CD4-positive, alpha-beta T cell treated with Interleukin-1 beta for 1 hour (primary cell): ENCODE measurements around the gene CPED1.
"Not testable (repeated sequence)": the region's sequence is repeated elsewhere in the genome, so short reads cannot be mapped to it uniquely, and the experiment has no call there.

Experiments used
- DNase-seq, 2 donors: peaks; one replicate each; pipeline ENCODE4 v3.0.0-alpha.2; 2020 to 2022

The CPED1 gene

DNA sequence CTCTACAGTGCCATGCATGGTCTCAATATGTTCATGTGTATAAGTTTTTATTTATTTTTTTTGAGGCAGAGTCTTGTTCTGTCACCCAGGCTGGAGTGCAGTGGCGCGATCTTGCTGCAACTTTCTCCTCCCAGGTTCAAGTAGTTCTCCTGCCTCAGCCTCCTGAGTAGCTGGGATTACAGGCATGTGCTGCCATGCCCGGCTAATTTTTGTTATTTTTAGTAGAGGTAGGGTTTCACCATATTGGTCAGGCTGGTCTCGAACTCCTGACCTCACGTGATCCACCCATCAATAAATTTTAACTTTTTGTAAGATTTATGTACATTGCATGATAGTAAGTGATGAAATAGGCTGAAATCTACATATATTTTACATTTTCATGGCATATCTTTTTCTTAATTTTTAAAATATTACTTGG, 86.9 kb downstream of the CPED1 start:
- DNase-seq, result not testable (repeated sequence)

DNA sequence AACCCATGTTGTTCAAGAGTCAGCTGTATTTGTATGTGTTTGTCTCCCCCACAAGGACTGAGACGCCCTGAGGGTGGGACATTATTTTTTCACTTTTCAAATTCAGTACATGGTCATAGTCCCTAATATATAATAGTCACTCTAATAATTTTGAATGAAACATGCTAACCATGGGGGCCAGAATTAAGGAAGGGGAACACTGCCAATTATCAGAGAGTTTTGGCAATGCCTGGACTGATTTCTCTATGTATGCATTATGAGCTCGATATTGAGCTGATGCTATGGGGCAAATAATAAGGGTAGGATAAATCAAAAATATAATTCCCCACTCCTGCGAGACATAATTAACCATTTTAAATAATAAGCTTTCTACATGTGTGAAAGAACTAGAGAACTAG, 87.4 kb downstream of the CPED1 start:
- DNase-seq, result no peak

DNA sequence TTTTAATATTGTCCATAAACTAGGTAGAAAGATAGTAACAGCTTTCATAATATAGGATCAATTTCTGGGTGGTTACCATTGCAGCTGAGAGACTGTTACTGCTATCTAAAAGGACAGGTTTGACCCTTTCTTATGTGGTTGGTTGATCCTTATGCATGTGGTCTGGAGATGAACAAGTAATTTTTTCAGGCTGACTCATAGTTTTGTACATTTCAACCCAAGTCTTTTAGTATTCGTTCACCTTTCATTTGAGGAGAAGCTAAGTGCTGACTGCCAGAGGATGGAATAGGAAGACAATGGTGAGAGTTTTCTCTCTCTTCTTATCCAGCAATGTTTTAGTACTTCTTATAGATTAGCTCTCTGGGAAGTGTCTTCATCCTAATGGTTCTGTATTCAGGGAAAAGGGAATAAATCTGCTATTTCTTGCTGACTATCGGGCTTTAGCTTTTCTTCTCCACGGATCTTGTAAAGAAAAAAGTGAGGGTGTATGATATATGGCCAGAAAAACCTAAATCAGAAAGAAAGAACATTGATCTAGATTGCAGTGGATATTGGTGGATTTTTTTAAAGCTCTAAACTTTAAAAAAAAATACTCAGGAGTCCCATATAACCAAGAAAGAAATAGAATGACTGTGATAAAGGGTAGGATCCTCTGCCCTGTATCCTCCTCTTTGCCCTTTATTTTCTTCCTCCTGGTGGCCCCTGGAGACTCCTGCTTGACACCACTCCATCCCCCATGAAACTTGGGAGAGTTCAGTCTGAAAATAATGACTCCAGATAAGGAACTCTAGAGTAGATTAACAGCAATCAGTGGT, 88.0 kb downstream of the CPED1 start:
- DNase-seq, result no peak

DNA sequence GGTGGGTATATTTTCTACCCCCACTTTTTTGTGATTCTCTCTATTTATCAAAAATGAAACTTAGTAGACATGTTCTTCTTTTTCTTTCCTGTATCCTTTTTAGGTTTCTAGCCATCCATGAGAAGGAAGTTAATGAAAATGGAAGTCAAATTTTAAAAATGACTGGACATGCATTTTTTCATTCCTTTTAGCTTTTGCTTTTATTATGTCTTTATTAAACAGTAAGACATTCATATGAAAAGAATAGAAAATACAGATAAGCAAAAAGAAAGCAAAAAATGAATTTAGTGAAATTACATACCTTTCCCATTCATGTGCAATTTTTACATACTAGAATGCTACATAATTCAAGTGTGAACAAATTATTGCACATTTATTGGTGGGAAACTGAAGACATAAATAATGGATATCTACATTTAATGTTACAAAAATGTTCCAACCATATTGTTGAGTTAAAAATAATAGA, 88.7 kb downstream of the CPED1 start:
- DNase-seq, result no peak

DNA sequence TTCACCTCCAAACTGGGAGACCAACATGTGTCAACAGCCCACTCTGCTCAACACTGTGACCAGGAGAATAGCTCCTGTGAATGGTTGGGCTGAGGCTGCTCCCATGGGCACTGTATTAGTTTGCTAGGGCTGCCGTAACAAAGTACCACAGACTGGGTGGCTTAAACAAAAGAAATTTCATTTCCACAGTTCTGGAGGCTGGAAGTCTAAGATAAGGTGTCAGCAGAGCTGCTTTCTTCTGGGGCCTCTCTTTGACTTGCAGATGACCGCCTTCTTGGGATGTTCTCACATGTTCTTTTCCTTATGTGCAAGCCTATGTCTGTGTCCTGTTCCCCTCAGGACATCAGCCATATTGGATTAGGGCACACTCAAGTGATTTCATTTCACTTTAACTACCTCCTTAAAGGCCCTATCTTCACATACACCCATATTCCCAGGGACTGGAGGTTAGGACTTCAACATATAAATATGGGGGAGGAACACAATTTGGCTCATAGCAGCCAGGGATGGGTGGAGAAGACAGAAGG, 90.3 kb downstream of the CPED1 start:
- no peak for DNase-seq

DNA sequence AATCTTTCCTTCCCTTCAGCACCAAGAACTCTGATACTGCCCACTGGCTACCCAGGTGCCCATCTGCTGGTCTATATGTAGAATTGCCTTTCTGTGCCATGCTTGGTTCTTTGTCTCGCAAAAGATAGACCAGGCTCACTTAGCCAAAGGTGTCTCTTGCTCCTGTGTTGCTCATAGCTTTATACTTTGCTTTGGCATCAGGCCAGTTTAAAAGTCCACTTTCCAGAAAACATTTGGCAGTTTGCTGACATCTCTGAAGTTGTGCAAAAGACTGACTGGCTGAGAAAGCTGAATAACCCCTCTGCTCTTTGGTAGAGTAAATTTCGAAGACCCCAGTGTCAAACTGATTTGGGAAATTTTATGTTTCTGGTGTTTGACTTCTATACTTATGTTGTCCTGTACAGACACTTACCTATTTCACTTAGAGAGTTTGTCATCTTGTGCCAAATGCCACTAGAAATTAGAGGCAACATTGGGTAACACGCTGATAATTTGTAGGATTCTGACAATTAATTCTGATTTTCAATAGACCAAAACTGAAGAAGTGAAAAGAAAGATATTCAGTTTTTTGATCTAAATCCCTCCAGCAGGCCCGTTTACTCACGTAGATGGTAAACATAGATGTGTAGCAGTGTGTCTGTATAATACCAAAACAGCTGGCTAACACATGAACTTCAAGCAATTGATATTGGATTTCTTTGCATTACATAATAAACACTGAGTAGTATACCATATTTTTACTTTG, 91.1 kb downstream of the CPED1 start:
- DNase-seq, result no peak

DNA sequence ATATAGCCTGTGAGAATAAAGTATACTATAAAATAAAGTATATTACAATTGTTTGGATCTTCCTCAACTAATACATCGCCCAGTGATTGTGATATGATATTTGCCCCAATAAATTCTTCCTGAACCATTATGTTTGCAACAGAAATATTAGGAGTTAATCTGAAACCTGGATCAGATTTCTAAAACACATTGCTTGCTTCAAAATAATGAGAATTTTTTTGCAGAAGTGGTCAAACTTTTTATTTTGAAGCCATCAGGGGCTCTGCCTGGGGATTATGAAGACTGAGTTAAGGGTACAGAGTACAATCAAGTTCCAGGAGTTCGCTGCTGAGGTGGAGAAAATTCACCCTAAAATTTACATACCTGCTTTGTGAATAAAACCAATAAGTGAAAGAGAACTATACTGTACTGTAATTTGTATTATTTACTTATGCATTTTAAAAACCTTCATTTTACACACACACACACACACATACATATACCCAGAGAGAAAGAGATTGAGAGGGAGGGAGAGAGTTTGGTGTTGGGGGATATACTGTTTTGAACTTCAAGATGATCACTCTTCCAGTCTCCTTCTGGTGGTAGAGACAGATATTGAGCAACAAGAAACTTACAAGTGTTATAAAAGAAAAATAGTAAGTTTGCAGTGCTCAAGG, 91.9 kb downstream of the CPED1 start:
- no peak for DNase-seq

DNA sequence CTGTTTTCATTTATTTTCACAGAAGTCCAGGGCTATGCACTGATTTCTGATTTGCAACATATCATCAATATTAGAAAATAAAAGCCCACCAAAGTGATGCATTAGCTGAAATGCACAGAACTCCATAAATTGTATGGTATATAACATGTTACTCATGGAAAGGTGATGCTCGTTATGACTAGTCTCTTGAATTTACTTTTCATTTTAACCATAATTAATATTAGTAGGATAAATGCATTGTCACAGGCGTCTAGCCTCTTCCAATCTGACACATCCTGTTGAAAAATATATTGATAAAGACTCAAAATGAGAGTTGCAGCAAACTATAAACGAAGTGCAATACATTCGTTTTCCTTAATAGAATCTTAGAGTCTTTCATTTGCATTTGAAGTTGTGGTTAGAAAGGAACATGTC, 92.4 kb downstream of the CPED1 start:
- no peak for DNase-seq

DNA sequence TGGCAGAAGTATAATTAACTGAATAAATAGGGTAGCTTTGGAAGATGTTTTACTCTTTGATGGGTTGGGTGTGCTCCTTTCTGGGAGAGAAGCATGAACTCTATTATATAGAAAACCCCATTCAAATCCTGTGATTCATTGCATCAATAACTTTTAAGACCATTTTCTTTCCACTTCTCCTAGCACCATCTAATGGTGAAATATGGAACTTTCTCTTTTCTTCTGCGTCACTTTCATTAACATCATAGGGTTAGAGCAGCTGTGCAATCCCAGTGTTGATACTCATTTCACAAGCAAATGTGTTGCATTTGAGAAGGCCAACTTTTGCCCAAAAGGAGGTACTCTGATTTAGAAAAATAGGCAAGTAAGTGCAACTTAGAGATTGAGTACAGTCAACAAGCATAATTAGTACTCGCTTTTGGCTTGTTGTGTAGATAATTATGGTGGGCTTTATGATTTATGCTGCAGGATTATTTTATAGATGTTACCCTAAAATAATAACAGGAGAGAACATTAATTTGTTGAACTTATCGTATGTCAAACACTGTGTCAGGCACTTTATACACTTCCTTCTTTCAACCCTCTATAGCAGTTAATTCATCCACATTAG, 92.9 kb downstream of the CPED1 start:
- peak in 1 of 2 donors; percentile 55 for DNase-seq

DNA sequence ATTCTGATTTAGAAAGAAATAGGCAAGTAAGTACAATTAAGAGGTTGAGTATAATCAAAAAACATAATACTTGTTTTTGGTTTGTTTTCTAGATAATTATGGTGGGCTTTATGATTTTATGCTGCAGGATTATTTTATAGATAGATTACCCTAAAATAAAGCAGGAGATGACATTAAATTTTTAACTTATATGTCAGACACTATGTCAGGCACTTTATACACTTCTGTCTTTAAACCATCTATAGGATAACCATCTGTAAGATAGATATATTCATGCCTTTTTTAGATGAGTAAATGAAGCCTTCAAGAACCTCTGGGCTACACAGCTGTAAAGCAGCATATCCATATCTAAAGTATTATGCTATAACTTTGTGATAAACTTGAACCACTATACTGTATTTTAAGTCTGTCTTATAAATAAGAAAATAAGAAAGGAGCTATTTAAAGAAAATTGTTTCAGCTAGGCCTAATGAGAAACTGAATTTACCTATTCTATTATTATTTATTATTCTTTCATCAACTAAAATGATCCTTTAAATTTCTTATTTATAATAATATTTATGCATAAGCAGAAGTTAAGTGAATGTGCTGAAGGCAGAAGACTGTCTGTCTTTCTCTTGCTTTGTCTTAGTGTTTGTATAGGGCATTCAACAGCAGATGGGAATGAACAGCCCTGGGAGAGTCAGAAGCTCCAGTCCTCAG, 94.0 kb downstream of the CPED1 start:
- DNase-seq, result no peak

DNA sequence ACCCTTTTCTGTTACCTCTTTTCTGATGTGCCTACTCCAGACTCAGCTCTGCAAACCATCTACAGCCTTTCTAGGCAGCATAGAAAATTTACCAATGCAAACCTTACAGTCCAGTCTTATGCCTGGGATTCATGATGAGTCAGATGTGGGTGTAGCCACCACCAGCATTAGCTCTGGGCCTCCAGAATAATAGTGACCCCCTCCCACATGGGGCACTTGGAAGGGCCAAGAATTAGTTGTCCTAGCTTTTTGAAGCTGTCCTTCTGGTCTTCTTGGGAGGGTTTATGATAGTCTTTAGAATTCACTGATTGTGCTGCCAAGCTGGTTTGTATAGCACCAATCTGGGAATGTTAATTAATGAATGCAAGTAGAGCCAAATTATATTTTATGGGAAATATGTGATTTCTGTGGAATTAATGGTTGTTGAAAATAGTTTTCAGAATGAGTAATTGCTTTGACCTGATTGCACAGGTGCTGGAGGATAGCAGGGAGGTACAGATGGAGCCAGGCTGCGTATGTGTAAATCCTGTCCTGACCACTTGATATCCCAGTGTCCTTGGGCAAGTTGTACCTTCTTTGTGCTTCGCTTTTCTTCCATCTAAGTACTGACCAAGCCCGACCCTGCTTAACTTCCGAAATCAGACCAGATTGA, 94.8 kb downstream of the CPED1 start:
- DNase-seq, result no peak

DNA sequence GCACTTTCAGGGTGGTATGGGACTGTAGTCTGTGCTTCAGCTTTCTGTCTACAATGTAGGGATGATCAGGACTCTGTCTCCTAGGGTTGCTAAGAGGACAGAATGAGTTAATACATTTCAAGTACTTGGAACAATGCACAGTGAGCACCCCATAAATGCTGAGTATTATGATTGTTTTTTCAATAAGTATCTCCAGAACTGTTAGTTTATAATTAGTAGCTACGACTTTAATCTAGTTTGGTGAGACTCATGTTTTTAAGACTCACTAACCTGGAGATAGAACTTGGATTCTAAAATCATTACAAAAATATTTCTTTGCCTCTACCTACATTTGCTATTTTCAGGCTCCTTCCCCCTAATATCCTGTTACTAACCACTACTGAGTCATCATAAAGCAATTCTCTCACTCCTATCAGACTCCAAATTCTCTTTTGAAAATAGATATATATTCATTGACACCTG, 95.3 kb downstream of the CPED1 start:
- DNase-seq, result no peak

DNA sequence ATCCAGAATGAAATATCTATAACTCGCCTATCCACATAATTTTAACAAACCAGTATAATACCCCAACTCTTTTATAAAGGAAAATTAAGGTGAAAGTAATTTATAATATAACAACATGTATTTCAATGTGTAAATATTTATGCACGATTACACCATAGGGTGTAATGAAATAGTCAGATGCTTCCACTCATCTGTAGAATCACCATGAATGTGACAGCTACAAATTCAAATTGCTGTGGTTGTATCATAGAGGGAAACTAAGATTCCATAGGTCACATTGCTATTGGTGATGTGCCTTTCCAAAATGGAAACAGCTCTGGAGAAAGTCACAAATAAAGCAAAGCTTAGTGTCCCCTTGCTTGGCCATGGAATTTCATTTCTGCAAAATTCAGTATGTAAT, 95.7 kb downstream of the CPED1 start:
- DNase-seq, result no peak

DNA sequence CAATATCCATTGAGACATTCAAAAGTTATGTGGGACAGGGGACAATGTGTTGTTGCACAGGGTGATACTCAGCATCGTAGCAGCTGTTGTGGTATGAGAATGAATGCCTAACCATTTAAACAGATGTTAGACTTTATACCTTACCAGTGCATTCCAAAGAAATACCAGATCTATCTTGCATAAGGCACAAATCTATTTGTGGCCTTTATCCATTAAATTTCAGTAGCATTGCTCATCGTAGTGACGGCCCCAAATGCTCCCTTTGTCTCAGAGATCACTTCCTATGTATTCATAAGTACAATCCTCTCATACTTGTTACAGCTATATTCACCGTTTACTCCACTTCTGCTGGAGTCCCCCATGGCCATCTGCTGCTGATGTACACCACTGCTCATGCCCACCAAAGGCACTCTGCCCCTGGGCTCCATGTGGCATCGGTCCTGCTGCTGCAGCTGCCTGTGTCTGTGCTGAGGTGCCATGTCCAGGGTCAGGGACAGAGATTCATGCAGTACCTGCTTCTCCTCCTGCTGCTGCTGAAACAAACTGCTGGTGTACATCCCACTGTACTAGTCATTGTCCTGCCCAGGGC, 96.3 kb downstream of the CPED1 start:
- no peak for DNase-seq

DNA sequence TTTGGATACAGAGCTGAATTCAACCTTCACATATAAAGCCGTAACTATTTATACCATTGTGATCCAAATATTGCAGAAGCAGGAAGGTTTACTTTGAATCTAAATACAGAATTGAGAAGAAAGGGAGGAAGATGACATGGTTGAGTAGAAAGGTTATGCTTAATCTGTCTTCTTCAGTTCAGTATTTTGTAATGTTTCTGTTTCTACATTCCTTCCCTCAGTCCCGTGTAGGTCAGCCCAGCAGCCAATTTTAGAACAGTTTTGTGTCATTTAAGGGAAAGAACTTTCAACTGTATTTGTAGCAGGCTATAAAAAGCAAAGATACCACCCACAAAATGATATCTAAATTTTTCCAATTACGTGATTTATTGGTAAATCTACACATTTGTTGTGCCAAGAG, 97.4 kb downstream of the CPED1 start:
- no peak for DNase-seq

DNA sequence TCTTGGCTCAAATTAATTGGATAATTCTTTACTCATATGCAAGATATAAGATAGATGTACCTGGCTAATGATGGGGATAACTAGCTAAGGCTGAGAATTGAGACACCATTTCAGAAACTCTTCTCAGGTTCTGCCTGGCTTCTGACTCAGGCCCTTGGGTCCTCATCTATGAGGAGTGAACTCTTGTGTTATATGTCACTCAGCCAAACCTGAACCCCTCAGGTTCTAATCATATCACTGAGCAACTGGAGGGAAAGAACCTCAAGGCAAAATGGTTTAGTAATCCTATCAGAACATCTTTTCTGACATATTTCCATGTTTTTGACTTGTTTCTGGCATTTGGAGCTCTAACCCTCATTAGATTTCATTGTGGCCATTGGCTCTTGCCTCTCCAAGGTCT, 100.4 kb downstream of the CPED1 start:
- DNase-seq, result no peak

DNA sequence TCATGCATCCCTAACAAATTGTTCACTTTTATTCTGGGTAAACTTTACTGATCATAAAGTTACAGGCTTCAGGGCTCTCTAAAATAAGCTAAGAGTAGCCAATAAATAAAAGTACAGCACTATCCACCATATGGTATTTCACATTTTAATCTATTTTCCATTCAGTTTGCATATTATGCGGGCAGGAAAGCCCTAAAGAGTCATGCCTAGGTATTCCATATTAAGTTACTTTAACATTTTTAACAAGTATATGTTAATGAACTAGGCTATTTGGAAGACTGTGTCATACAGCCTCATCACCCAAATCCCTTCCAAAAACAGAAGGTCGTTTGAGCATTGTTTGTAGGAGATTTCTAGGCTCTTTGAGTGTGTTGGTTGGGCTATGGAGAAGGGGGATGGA, 106.3 kb downstream of the CPED1 start:
- DNase-seq, result no peak

DNA sequence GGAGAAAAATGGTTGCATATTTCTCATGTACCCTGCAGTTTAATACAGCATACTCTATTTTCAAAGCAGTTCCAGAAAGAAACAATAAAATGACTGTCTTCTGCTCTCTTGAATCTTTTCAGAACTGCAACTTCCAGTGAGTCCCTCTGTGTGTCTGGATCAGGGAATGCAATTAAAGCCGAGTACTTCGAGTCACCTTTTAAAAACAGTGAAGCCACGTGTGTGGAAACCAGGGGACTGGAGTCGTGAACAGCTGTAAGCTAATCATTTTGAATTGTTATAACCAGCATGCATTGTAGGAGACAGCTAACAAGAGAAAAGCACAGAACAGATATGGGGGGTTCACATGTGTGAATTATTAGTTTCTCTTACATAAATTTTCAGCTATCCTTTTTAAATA, 109.1 kb downstream of the CPED1 start:
- no peak for DNase-seq

DNA sequence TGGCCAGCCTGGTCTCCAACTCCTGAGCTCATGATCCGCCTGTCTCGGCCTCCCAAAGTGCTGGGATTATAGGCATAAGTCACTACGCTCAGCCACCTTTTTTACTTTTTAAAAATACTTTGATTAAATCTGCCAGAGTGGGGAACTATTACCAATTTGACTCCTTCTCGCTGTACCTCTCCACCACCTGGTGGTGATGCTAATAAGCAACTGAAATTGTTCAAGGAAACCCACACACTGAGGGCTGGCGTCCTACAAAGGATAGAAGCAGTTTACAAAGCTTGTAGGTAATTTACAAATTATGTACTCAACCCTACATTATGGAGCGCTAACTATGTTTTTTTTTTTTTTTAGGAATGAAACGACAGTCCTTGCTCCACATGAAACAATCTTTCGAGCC, 111.1 kb downstream of the CPED1 start:
- no peak for DNase-seq

DNA sequence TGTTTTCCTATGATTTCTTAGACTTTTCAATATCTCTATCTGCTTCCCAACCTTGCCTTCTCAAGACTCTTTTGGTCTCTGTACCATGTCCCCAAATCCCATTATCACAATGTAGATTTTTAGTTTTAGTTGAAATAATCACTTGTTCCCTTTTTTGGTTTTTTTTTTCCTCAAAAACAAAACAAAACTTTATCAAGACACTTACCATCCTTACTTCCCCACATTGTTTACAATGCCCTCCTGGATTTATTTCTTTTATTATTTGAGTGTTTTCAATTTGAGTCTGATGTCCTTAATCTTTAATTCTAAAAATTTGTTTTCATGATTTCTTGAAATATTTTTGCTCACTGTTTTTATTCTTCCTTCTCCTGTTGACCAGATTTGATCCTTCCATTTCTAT, 112.6 kb downstream of the CPED1 start:
- no peak for DNase-seq

DNA sequence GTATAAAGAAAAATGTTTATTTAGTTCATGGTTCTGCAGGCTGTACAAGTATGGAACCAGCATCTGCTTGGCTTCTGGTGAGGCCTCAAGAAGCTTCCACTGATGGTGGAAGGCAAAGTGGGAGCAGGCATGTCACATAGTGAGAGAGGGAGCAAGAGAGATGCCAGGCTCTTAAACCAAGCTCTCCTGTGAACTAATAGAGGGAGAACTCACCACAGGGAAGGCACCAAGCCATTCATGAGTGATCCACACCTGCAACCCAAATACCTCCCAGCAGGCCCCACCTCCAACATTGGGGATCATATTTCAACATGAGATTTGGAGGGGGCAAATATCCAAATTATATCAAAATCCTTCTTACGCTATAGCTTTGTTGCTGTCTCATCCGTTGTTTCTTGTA, 113.1 kb downstream of the CPED1 start:
- DNase-seq, result no peak
